Smooth muscle cell (in vitro differentiated cells): Measurements from ENCODE around the gene UFM1. TPM values are rescaled to one million over a fixed set of nuclear protein-coding genes. Genes with fewer than 3 reads are reported as not detected.

Experiments
- DNase-seq: peaks from one replicate; lab custom pipeline; 2025; ENCODE audit not compliant: unreplicated experiment; lab: John Stamatoyannopoulos, UW
- H2AFZ ChIP-seq: fragments of 200-600 bp; sonication (generic); 2 replicates; pipeline ENCODE4 v1.6.0; 2016; ENCODE audit warnings: antibody characterized with exemption, low read depth, mild to moderate bottlenecking
- H3F3A ChIP-seq: fragments of 200-600 bp; sonication (generic); 2 replicates; pipeline ENCODE4 v1.6.0; 2017; ENCODE audit warnings: antibody characterized with exemption, low read depth
- H3K27ac ChIP-seq: fragments of 200-600 bp; sonication (generic); 2 replicates; pipeline ENCODE4 v1.5.1; 2016; ENCODE audit warnings: low read depth, mild to moderate bottlenecking
- H3K27me3 ChIP-seq: fragments of 200-600 bp; sonication (generic); 2 replicates; pipeline ENCODE4 v1.6.1; 2016; ENCODE audit warnings: low read depth, mild to moderate bottlenecking
- H3K36me3 ChIP-seq: fragments of 200-600 bp; sonication (generic); 2 replicates; pipeline ENCODE4 v1.5.1; 2016; ENCODE audit warnings: low read depth
- H3K4me1 ChIP-seq: fragments of 200-600 bp; sonication (generic); 2 replicates; pipeline ENCODE4 v1.5.1; 2016; ENCODE audit warnings: low read depth
- H3K4me2 ChIP-seq: fragments of 200-600 bp; sonication (generic); 2 replicates; pipeline ENCODE4 v1.6.0; 2016; ENCODE audit warnings: mild to moderate bottlenecking
- H3K4me3 ChIP-seq: fragments of 200-600 bp; sonication (generic); 2 replicates; pipeline ENCODE4 v1.5.1; 2016; ENCODE audit warnings: mild to moderate bottlenecking
- H3K79me2 ChIP-seq: fragments of 200-600 bp; sonication (generic); 2 replicates; pipeline ENCODE4 v1.6.0; 2016; ENCODE audit warnings: low read depth, mild to moderate bottlenecking
- H3K9ac ChIP-seq: fragments of 200-600 bp; sonication (generic); 2 replicates; pipeline ENCODE4 v1.6.0; 2016; ENCODE audit warnings: low read depth
- H3K9me3 ChIP-seq: fragments of 200-600 bp; sonication (generic); replicated peaks from 2 replicates; pipeline ENCODE4 v1.5.1; 2016; ENCODE audit warnings: low read depth
- H4K20me1 ChIP-seq: fragments of 200-600 bp; sonication (generic); 2 replicates; pipeline ENCODE4 v1.6.0; 2016; ENCODE audit warnings: low read depth
- WGBS: methylation state at CpG from one replicate; pipeline ENCODE4 v1.1.7; 2016; ENCODE audit warnings: low lambda C conversion rate; 5-methylcytosine and 5-hydroxymethylcytosine counted together
- polyA plus RNA-seq: library from polyadenylated mRNA; unstranded; fragments of >200 nt; fragmentation: Nextera tagmentation; extraction: Ambion mirVana; gene quantifications from 2 replicates; pipeline ENCODE4 v1.2.1, GENCODE V29; 2016
- total RNA-seq: library from RNA; depleted of rRNA; stranded (reverse); fragments of >200 nt; gene quantifications from 2 replicates; pipeline ENCODE4 v1.2.3, GENCODE V29; 2014
- TF ChIP-seq, protein P1 (sequence below): fragments of 200-600 bp; sonication (generic); IDR thresholded peaks from 2 replicates; pipeline ENCODE4 v1.5.1; 2017; ENCODE audit warnings: borderline replicate concordance, mild to moderate bottlenecking, antibody characterized with exemption; ENCODE audit not compliant: insufficient read depth, poor library complexity, severe bottlenecking

Gene UFM1
- total and polyA plus RNA-seq, 2 experiments from 2014 or later: 93.6 to 135 TPM

DNA sequence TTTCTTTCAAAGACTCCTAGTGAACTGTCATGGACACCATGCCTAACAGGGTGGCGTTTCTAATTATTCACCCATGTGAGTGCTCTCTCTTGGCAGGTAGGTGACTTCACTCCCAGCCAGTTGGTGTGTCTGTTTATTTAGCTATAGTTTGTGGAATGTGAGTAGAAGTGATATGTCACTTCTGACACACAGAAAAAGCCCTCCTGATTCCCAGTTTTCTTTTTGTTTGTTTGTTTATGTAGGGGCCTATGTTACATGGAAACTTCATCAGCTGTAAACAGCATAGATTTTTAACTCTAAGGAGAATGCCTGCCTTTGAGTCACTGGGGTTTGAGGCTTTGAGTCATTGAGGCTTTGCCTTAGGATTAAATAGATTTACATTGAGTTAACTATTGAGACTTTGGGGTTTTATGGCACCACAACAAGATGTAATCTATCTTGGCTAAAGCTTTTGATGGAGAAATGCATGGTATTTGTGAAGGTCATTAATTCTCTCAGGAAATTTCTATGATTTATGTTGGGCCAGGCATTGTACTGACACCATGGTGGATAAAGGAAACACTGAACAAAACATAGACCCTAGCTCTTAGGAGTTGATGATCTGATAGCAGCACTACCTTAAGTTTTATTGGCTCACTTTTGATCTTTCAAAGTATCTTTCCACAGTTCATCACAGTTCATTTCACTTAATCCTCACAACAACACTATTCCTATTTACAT is 45.3 kb downstream of the UFM1 start:
- Histone ChIP-seq H3F3A (peaks cover 6% of the 10 kb centered on the region), H3K4me1 (peaks cover 11% of the 10 kb centered on the region), H3K4me3 (no peak overlapping the region), H3K27me3 (no peaks in the 10 kb centered on the region), H4K20me1 (no peaks in the 10 kb centered on the region), H3K9me3 (no peaks in the 10 kb centered on the region), H3K9ac (peak overlapping the region; percentile 80), H3K79me2 (no peaks in the 10 kb centered on the region), H3K36me3 (no peaks in the 10 kb centered on the region), H3K4me2 (peak overlapping the region; percentile 77), H2AFZ (no peak overlapping the region), H3K27ac (peak overlapping the region; percentile 96)
- DNase-seq: no peak
- TF ChIP-seq, protein P1, sequence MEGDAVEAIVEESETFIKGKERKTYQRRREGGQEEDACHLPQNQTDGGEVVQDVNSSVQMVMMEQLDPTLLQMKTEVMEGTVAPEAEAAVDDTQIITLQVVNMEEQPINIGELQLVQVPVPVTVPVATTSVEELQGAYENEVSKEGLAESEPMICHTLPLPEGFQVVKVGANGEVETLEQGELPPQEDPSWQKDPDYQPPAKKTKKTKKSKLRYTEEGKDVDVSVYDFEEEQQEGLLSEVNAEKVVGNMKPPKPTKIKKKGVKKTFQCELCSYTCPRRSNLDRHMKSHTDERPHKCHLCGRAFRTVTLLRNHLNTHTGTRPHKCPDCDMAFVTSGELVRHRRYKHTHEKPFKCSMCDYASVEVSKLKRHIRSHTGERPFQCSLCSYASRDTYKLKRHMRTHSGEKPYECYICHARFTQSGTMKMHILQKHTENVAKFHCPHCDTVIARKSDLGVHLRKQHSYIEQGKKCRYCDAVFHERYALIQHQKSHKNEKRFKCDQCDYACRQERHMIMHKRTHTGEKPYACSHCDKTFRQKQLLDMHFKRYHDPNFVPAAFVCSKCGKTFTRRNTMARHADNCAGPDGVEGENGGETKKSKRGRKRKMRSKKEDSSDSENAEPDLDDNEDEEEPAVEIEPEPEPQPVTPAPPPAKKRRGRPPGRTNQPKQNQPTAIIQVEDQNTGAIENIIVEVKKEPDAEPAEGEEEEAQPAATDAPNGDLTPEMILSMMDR: no peak
- 12% methylated on average over 1 of the region's 1 CpG for WGBS

DNA sequence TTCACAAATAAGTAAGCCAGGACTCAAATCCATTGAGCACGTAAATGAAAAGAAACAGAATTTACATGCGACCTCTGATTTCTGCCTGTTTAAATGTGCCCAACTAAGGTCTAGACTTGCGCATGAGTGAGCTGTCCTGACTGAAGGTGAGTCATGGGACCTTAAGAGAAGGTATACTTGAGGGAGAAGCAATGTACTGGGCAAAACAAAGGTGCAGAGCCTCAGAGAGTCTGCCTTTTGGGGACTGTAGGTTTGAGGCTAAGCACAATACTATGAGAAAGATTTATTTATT is 45.8 kb downstream of the UFM1 start:
- Histone ChIP-seq H4K20me1 (no peaks in the 10 kb centered on the region), H2AFZ (no peak overlapping the region), H3K36me3 (no peaks in the 10 kb centered on the region), H3K79me2 (no peaks in the 10 kb centered on the region), H3K27ac (peak overlapping the region; percentile 96), H3K4me1 (peaks cover 11% of the 10 kb centered on the region), H3F3A (peaks cover 6% of the 10 kb centered on the region), H3K9ac (peak overlapping the region; percentile 80), H3K4me3 (no peak overlapping the region), H3K4me2 (peak overlapping the region; percentile 77), H3K27me3 (no peaks in the 10 kb centered on the region), H3K9me3 (no peaks in the 10 kb centered on the region)
- 12% methylated on average over 3 of the region's 3 CpGs for WGBS
- DNase-seq: no peak
- TF ChIP-seq, protein P1: no peak

DNA sequence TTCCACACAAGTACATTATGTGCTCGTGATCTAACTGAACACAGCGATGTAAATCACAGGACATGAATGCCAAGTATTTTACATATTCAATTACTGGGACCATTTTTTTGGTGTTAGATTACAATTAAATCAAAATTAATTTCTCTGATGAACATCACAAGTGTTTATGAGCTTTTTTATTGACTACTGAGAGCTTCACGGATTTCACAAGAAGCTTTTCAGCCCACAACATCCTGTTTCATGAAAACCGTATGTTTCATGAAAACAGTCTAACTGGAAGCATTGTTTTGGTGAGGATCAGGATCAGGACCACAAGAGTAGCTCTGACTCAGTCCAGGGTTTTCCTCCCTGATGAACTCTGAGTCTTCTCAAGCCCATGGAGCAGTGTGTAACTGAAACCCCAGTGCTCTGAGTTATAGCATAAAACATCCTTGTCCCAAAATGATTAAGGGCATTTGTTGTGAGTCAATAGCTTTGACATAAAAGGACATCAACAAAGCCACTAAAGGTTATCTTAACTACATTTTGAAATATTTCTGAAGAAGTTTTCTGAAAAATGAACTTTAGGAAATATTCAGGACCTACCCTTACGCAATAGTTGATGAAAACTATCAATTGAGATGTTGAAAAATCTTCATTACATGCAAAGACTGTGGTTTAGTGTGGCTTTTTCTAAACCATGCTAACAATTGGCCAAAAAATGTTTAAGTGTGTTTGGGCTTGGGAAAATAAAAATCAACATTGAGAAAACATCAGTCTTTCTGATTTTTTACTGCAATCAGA is 49.3 kb downstream of the UFM1 start:
- no peak overlapping the region for H3K9ac ChIP-seq
- H3K27ac ChIP-seq: peak overlapping the region; percentile 68
- peak overlapping the region; percentile 65 for H3K4me2 ChIP-seq
- TF ChIP-seq, protein P1: no peak
- H3K79me2 ChIP-seq: no peaks in the 10 kb centered on the region
- H3K9me3 ChIP-seq: no peaks in the 10 kb centered on the region
- WGBS: 30% methylated on average over 5 of the region's 5 CpGs
- H2AFZ ChIP-seq: no peak overlapping the region
- no peaks in the 10 kb centered on the region for H4K20me1 ChIP-seq
- DNase-seq: no peak
- H3K4me3 ChIP-seq: no peak overlapping the region
- H3K36me3 ChIP-seq: no peaks in the 10 kb centered on the region
- H3F3A ChIP-seq: peaks cover 6% of the 10 kb centered on the region
- peaks cover 11% of the 10 kb centered on the region for H3K4me1 ChIP-seq
- no peaks in the 10 kb centered on the region for H3K27me3 ChIP-seq
